Measurements from ENCODE around the gene MAP3K2.

DNA sequence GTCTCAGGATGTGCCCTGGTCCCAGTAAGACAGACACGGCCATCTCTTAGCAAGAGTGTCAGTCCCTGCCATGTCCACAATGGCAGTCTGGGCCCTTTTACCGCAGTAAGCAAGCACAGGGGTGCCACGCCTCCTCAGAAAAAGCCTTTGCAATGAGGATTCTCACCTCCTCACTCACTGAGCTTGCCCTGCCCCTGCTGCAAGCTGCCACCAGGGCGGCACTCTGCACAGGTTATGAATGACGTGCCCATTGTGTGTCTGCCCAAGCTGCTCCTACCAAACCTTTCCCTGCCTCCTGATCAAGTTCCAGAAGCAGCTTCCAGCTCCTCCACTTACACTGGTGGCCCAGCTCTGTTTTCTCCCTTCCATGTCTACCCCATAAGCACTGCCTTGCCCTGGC, 117.1 kb downstream of the MAP3K2 start:
- TF ChIP-seq, protein P1, sequence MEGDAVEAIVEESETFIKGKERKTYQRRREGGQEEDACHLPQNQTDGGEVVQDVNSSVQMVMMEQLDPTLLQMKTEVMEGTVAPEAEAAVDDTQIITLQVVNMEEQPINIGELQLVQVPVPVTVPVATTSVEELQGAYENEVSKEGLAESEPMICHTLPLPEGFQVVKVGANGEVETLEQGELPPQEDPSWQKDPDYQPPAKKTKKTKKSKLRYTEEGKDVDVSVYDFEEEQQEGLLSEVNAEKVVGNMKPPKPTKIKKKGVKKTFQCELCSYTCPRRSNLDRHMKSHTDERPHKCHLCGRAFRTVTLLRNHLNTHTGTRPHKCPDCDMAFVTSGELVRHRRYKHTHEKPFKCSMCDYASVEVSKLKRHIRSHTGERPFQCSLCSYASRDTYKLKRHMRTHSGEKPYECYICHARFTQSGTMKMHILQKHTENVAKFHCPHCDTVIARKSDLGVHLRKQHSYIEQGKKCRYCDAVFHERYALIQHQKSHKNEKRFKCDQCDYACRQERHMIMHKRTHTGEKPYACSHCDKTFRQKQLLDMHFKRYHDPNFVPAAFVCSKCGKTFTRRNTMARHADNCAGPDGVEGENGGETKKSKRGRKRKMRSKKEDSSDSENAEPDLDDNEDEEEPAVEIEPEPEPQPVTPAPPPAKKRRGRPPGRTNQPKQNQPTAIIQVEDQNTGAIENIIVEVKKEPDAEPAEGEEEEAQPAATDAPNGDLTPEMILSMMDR (conservative IDR thresholded peaks at IDR 0.05): no peak; the same call in 1 of the 2 replicates
- TF ChIP-seq ZFX (IDR thresholded peaks at IDR 0.05): no peak
